ENCODE data around the gene CHRNB2.

GRCh38 chr1:154571964-154572288, 4.3 kb downstream of the CHRNB2 start:
- TF ChIP-seq POLR2A (IDR thresholded peaks at IDR 0.05), result no peak
- TF ChIP-seq, protein P1, sequence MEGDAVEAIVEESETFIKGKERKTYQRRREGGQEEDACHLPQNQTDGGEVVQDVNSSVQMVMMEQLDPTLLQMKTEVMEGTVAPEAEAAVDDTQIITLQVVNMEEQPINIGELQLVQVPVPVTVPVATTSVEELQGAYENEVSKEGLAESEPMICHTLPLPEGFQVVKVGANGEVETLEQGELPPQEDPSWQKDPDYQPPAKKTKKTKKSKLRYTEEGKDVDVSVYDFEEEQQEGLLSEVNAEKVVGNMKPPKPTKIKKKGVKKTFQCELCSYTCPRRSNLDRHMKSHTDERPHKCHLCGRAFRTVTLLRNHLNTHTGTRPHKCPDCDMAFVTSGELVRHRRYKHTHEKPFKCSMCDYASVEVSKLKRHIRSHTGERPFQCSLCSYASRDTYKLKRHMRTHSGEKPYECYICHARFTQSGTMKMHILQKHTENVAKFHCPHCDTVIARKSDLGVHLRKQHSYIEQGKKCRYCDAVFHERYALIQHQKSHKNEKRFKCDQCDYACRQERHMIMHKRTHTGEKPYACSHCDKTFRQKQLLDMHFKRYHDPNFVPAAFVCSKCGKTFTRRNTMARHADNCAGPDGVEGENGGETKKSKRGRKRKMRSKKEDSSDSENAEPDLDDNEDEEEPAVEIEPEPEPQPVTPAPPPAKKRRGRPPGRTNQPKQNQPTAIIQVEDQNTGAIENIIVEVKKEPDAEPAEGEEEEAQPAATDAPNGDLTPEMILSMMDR (IDR thresholded peaks at IDR 0.05), result no peak
